ENCODE data around the gene DSTYK. TPM values are rescaled to one million over a fixed set of nuclear protein-coding genes. Genes with fewer than 3 reads are reported as not detected.

Gene DSTYK
- total and polyA plus RNA-seq, 3 experiments from 2014 or later, result 8.6 to 13.4 (median 12.9) TPM

DNA sequence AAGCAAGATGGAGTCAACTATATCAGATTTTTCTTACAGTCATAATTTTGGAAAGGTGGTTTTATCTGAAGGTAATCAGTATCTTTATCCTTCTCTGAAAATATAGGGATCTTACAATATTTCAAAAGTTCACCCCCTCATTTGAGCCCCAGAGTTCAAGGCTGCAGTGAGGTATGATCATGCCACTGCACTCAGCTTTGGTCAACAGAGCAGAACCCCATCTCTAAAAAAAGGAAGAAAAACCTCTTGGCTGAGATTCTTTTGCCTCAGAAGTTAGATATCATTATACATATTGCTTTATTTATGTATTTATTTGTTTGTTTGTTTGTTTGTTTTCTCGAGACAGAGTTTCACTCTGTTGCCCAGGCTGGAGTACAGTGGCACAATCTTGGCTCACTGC, 78.2 kb downstream of the DSTYK start:
- Mint-ChIP-seq H3K27me3 (peaks cover 0 to 5% of the 10 kb centered on the region in 2 donors), H3K27ac (no peak overlapping the region)
- POLR2A ChIA-PET, result no interaction called here

DNA sequence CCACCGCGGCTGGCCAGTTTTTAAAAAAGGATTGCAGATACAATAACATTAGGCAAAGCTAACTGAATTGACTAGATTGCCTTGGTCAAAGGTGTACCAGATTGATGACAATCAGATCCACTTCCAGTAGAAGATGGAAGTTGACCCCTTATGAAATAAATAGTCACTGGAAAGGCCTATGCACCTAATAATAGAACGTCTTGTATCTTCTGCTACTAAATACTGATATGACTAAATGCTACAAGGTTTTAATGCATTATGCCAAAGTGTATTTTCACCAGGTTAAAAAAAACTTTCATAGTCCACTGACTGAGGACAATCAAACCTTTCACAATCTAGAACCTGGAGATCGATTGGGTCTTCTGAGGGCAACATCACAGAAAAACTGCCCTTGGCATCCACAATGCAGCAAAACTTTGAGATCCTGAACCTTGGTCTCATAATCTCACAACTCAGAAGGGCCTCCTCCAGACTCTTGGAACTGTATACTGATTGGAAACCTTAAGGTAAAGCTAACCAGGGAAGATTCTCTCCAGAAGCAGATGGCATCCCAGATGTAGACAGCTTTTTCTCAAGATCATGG, 82.0 kb downstream of the DSTYK start:
- no peak overlapping the region for H3K4me3 ChIP-seq (ENCODE audit: low read length)
- peaks cover 0 to 5% of the 10 kb centered on the region in 2 donors for H3K27me3 Mint-ChIP-seq
- no peak overlapping the region for H3K4me3 Mint-ChIP-seq
- no peaks in the 10 kb centered on the region for H3K27me3 ChIP-seq (ENCODE audit: insufficient read depth, low read length, poor library complexity, severe bottlenecking)
- ChIA-PET CTCF (no interaction called here), POLR2A (no interaction called here)
- no peaks in the 10 kb centered on the region for H3K4me1 Mint-ChIP-seq
- no peaks in the 10 kb centered on the region for H3K36me3 Mint-ChIP-seq
- no peaks in the 10 kb centered on the region for H3K9me3 ChIP-seq (ENCODE audit: low read length)
- DNase-seq, result no peak
- H3K27ac ChIP-seq (ENCODE audit: low read depth, low read length), result no peak overlapping the region
- no peaks in the 10 kb centered on the region for H3K36me3 ChIP-seq (ENCODE audit: insufficient read depth, low read length)
- no peaks in the 10 kb centered on the region for H3K9me3 Mint-ChIP-seq
- H3K4me1 ChIP-seq (ENCODE audit: insufficient read depth, low read length), result no peaks in the 10 kb centered on the region
- no peak overlapping the region for H3K27ac Mint-ChIP-seq

More for the DNA sequence above, 78.2 kb downstream of the DSTYK start:
- no peak overlapping the region for H3K4me3 Mint-ChIP-seq
- Histone ChIP-seq H3K36me3 (ENCODE audit: insufficient read depth, low read length) (no peaks in the 10 kb centered on the region), H3K4me1 (ENCODE audit: insufficient read depth, low read length) (no peaks in the 10 kb centered on the region), H3K9me3 (ENCODE audit: low read length) (no peaks in the 10 kb centered on the region), H3K4me3 (ENCODE audit: low read length) (no peak overlapping the region), H3K27ac (ENCODE audit: low read depth, low read length) (no peak overlapping the region), H3K27me3 (ENCODE audit: insufficient read depth, low read length, poor library complexity, severe bottlenecking) (no peaks in the 10 kb centered on the region)
- CTCF ChIA-PET, result interaction anchor here (2.2 kb wide), 1 partner anchor 8 kb away, joined by 7 read pairs; no protein-coding TSS in a partner anchor
- H3K36me3 Mint-ChIP-seq, result no peaks in the 10 kb centered on the region
- H3K9me3 Mint-ChIP-seq, result no peaks in the 10 kb centered on the region
- H3K4me1 Mint-ChIP-seq, result no peaks in the 10 kb centered on the region
- no peak for DNase-seq

DNA sequence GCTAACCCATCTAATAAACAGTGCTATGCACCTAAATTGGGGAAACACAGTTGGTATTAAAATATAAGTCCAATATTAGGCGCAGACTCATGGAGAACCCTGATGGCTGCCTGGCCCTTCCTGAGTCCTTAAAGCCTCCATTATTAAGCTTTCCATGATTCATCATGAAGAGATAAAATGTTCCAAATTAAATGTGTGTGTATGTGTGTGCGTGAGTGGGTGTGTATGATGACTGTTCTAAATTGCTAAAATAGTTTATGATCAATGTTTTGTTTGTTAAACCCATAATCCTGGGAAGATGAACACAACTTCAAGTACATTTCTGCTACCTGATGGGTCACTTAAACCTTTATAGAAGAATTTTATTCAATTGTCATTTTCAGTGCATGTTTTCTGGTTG, 83.5 kb downstream of the DSTYK start:
- no peak overlapping the region for H3K4me3 ChIP-seq (ENCODE audit: low read length)
- peaks cover 3% of the 10 kb centered on the region for H3K4me1 ChIP-seq (ENCODE audit: insufficient read depth, low read length)
- H3K36me3 Mint-ChIP-seq, result no peaks in the 10 kb centered on the region
- peak overlapping the region in 1 of 8 donors; percentile 2 for H3K27ac Mint-ChIP-seq
- no peak for DNase-seq
- ChIA-PET CTCF (no interaction called here), POLR2A (no interaction called here)
- H3K27ac ChIP-seq (ENCODE audit: low read depth, low read length), result no peak overlapping the region
- H3K9me3 Mint-ChIP-seq, result no peaks in the 10 kb centered on the region
- no peaks in the 10 kb centered on the region for H3K27me3 ChIP-seq (ENCODE audit: insufficient read depth, low read length, poor library complexity, severe bottlenecking)
- H3K4me1 Mint-ChIP-seq, result peaks cover 0 to 5% (median 2%) of the 10 kb centered on the region in 3 donors
- H3K9me3 ChIP-seq (ENCODE audit: low read length), result no peaks in the 10 kb centered on the region
- no peak overlapping the region for H3K4me3 Mint-ChIP-seq
- peaks cover 0 to 5% of the 10 kb centered on the region in 2 donors for H3K27me3 Mint-ChIP-seq
- H3K36me3 ChIP-seq (ENCODE audit: insufficient read depth, low read length), result no peaks in the 10 kb centered on the region

DNA sequence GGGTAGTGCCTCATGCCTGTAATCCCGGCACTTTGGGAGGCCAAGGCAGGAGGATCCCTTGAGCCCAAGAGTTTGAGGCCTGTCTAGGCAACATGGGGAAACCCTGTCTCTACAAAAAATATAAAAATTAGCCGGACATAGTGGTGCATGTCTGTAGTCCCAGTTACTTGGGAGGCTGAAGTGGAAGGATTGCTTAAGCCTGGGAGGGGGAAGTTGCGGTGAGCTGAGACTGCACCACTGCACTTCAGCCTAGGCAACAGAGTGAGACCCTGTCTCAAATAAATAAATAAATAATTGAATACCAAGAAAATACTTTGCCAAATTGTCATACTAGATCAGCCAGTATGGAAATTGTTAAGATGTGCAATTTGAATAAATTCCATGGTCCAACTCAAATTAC, 83.9 kb downstream of the DSTYK start:
- H3K27me3 ChIP-seq (ENCODE audit: insufficient read depth, low read length, poor library complexity, severe bottlenecking), result no peaks in the 10 kb centered on the region
- no peak overlapping the region for H3K27ac Mint-ChIP-seq
- H3K4me1 Mint-ChIP-seq, result peaks cover 3 to 9% (median 6%) of the 10 kb centered on the region in 3 donors
- H3K36me3 Mint-ChIP-seq, result no peaks in the 10 kb centered on the region
- H3K27me3 Mint-ChIP-seq, result peaks cover 0 to 5% of the 10 kb centered on the region in 2 donors
- no peak overlapping the region for H3K27ac ChIP-seq (ENCODE audit: low read depth, low read length)
- no peaks in the 10 kb centered on the region for H3K9me3 ChIP-seq (ENCODE audit: low read length)
- ChIA-PET CTCF (no interaction called here), POLR2A (no interaction called here)
- no peak overlapping the region for H3K4me3 Mint-ChIP-seq
- H3K9me3 Mint-ChIP-seq, result no peaks in the 10 kb centered on the region
- H3K4me1 ChIP-seq (ENCODE audit: insufficient read depth, low read length), result peaks cover 7% of the 10 kb centered on the region
- no peaks in the 10 kb centered on the region for H3K36me3 ChIP-seq (ENCODE audit: insufficient read depth, low read length)
- DNase-seq, result no peak
- H3K4me3 ChIP-seq (ENCODE audit: low read length), result no peak overlapping the region

DNA sequence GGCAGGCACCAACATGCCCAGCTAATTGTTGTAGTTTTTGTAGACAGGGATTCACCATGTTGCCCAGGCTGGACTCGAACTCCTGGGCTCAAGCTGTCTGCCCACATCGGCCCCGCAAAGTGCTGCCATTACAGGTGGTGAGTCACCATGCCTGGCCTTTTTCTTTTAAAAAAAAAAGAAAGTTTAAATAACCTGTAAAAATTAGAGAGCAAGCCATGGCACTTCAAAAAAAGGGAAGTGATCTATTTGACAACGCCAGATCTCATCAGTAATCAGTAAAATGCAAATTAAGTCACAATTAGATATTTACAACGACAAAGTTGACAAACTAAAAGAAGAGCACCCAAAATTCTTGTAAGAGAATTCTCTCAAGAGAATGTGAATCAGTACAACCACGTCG, 86.8 kb downstream of the DSTYK start:
- Histone ChIP-seq H3K27ac (ENCODE audit: low read depth, low read length) (no peak overlapping the region), H3K27me3 (ENCODE audit: insufficient read depth, low read length, poor library complexity, severe bottlenecking) (no peaks in the 10 kb centered on the region), H3K36me3 (ENCODE audit: insufficient read depth, low read length) (no peaks in the 10 kb centered on the region), H3K4me1 (ENCODE audit: insufficient read depth, low read length) (peaks cover 25% of the 10 kb centered on the region), H3K4me3 (ENCODE audit: low read length) (no peak overlapping the region), H3K9me3 (ENCODE audit: low read length) (no peaks in the 10 kb centered on the region)
- H3K9me3 Mint-ChIP-seq, result no peaks in the 10 kb centered on the region
- H3K27ac Mint-ChIP-seq, result peak overlapping the region in 1 of 8 donors; percentile 9
- H3K4me1 Mint-ChIP-seq, result peaks cover 29 to 38% (median 35%) of the 10 kb centered on the region in 3 donors
- peaks cover 0 to 16% (median 1%) of the 10 kb centered on the region in 3 donors for H3K36me3 Mint-ChIP-seq
- no peak for DNase-seq
- peak overlapping the region in 2 of 7 donors; percentile 18 to 22 for H3K4me3 Mint-ChIP-seq
- POLR2A ChIA-PET, result no interaction called here
- H3K27me3 Mint-ChIP-seq, result peaks cover 0 to under 1% of the 10 kb centered on the region in 2 donors
- CTCF ChIA-PET, result interaction anchor here (1.3 to 1.8 kb wide), 2 partner anchors 16 to 131 kb away, joined by 4 to 8 read pairs; no protein-coding TSS in a partner anchor

DNA sequence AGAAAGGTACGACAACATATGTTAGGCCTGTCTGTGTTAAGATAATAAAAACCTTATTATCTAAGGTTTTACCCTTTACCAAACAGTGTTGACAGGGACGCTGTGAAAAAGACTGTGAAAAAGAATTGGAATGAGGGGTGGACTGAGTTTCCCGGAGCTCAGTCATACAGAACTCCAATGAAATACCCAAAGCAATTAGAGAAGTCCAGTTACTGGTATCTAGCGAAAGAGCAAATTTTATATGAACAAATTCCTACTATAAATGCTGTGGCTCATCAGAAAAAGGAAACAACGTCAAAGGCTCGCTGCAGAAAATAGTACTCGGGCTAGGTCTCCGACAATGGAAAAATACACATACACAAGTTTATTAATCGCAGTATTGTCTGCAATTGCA, 89.0 kb downstream of the DSTYK start:
- ChIA-PET POLR2A (interaction anchor here (1.2 kb wide), 1 partner anchor 25 kb away, joined by 3 read pairs; no protein-coding TSS in a partner anchor), CTCF (interaction anchor here (1.2 to 3.3 kb wide), 4 partner anchors 17 to 134 kb away, joined by 3 to 14 read pairs (median 10); partner anchors contain the start of gene TMCC2)
- H3K36me3 ChIP-seq (ENCODE audit: insufficient read depth, low read length), result no peaks in the 10 kb centered on the region
- H3K27ac ChIP-seq (ENCODE audit: low read depth, low read length), result peak overlapping the region; percentile 89
- H3K9me3 ChIP-seq (ENCODE audit: low read length), result no peaks in the 10 kb centered on the region
- Mint-ChIP-seq H3K27me3 (no peaks in the 10 kb centered on the region), H3K27ac (peak overlapping the region; percentile 97 to 100 (median 100)), H3K4me1 (peaks cover 42 to 56% (median 48%) of the 10 kb centered on the region in 3 donors), H3K36me3 (peaks cover 0 to 28% (median 1%) of the 10 kb centered on the region in 3 donors), H3K4me3 (peak overlapping the region; percentile 94 to 99 (median 98)), H3K9me3 (no peaks in the 10 kb centered on the region)
- peaks cover 31% of the 10 kb centered on the region for H3K4me1 ChIP-seq (ENCODE audit: insufficient read depth, low read length)
- peak overlapping the region; percentile 99 for H3K4me3 ChIP-seq (ENCODE audit: low read length)
- no peaks in the 10 kb centered on the region for H3K27me3 ChIP-seq (ENCODE audit: insufficient read depth, low read length, poor library complexity, severe bottlenecking)
- DNase-seq, result no peak

DNA sequence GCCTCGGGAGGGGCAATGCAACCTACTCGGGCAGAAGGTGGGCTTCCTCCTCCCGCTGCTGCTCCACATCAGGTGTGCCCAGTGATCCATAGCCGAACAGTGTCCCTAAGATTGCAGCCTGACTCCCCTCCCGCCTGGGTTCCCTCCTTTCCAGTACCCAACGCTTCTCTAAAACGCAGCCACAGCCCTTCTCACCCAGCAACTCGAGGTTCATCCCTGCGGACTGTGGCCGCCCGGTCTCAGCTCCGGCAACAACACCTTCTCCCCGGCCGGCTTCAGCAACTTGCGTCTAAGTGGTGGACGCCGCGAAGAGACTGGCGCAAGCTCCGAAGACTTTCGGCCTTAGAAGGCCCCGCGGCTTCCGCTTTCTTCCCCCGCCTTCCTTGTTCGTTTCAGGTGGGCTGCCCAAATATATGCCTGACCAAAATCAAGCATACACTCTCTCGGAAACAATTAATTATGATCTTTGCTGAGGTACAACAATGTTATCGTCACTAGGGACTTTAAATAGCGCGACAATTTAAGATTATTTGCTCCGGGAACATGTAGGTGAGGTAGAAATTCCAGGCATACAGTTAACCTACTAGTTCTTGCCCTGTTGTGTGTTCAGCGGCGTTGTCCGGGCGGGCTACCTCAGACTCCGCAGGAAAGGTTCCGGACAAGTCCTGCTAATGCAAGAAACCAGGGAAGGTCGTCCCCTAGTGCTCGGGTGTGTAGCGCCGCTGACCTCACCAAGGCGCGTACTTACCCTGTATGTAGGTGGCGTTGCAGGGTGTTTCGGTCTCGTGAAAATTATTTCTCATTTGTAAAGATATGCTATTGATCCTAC, 89.6 kb downstream of the DSTYK start, which contains the start of gene RBBP5:
Gene RBBP5 (minus strand): TSS at position 319 of the 829 bp plus-strand sequence. CDS start 105 bp downstream, at position 214.
- H3K4me1 Mint-ChIP-seq, result peaks cover 42 to 58% (median 50%) of the 10 kb centered on the region in 3 donors
- H3K4me1 ChIP-seq (ENCODE audit: insufficient read depth, low read length), result peaks cover 31% of the 10 kb centered on the region
- ChIA-PET CTCF (interaction anchor here (0.7 to 3.3 kb wide), 7 partner anchors 10 to 134 kb away, joined by 3 to 14 read pairs (median 5); partner anchors contain the start of gene TMCC2), POLR2A (interaction anchor here (1.2 to 1.3 kb wide), 2 partner anchors 25 to 107 kb away, joined by 3 to 4 read pairs; no protein-coding TSS in a partner anchor)
- H3K27me3 Mint-ChIP-seq, result no peaks in the 10 kb centered on the region
- H3K27ac ChIP-seq (ENCODE audit: low read depth, low read length), result peak within 1 kb of the TSS; percentile 89
- H3K36me3 Mint-ChIP-seq, result peaks cover 0 to 30% (median 1%) of the 10 kb centered on the region in 3 donors
- peak within 1 kb of the TSS; percentile 94 to 99 (median 98) for H3K4me3 Mint-ChIP-seq
- H3K4me3 ChIP-seq (ENCODE audit: low read length), result peak within 1 kb of the TSS; percentile 99
- H3K27ac Mint-ChIP-seq, result peak within 1 kb of the TSS; percentile 97 to 100 (median 100)
- no peaks in the 10 kb centered on the region for H3K9me3 Mint-ChIP-seq
- H3K9me3 ChIP-seq (ENCODE audit: low read length), result no peaks in the 10 kb centered on the region
- no peaks in the 10 kb centered on the region for H3K36me3 ChIP-seq (ENCODE audit: insufficient read depth, low read length)
- H3K27me3 ChIP-seq (ENCODE audit: insufficient read depth, low read length, poor library complexity, severe bottlenecking), result no peaks in the 10 kb centered on the region
- DNase-seq, result peak; percentile 87 to 96 (median 94)

All from CD8-positive, alpha-beta memory T cell (primary cell).